ENCODE measurements around the gene GAD1.

Gene GAD1

GRCh38 chr2:170816504-170817092 lies at the start of gene GAD1:
Gene GAD1, plus strand, starts transcription at chr2:170816887. Its CDS starts 1,705 bp downstream, at chr2:170818592.
- DNase-seq: peak; percentile 85

GRCh38 chr2:170770008-170770605 lies 46.6 kb upstream of the GAD1 start, which contains the start of gene ERICH2:
Gene ERICH2, plus strand, starts transcription at chr2:170770378. Its CDS starts 304 bp downstream, at chr2:170770682.
- DNase-seq: peak; percentile 47

DNA sequence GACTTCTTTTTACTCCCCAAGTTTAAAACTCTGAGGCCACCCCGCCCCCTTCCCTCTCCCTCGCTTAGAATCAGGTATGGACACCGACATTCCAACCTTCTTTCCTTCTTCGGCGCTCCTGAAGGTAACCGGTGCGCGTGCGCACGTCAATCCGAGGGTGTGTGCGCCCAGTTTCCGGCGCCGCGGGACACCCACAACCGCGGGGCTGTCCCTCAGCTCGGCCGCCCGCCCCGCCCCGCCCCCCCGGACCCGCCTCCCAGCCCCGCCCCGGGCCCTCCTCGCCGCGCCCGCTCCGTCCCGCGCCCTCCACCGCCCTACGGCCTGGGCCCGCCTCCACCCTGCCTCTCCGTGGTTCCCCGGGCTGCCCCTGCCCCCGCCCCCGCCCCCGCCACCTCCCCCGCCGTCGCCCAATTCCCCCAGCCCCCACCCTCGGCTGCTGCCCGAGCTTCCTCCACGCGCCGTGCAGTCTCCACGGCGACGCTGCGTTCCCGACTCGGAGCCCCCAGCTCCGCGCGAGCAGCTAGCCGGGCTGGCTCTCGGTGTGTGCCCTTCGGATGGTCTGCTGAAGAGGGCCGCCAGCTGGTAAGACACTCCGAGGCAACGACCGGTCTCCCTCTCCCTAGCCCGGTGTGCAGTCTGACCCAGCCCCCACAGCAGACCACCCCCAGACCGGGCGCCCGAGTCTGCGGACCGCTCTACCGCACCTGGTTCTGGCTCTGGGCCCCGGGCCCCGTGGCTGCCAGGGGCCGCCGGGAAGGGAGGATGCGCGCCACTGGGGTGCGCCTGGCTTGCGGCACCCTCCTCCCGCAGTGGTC lies 45.9 kb upstream of the GAD1 start:
- peak; percentile 83 for DNase-seq

DNA sequence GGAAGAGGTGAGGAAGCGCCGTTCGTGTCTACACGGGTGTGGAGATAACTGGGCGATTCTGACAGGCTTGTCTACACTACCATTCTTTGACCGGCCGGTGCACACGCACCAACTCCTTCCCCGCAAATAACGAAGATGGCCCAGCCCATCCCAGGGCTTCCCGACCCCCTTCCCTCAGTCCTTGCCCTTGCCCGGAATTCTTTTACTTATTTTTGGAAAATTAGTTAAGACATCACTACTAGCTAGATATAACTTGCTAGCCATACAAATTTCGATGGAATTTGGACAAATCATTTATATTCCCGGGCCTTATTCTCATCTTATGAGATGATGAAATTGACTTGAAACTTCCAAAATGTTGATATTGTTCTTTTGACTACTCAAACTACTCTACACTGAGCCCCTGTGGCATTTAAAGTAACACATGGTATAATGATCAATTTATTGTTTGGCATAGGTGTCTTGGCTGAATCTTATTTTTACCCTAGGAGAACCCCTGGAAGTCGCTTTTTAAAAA lies 45.2 kb upstream of the GAD1 start:
- no peak for DNase-seq

GRCh38 chr2:170772295-170772694 lies 44.4 kb upstream of the GAD1 start:
- no peak for DNase-seq

GRCh38 chr2:170774074-170774473 lies 42.6 kb upstream of the GAD1 start:
- DNase-seq: no peak

- no peak for DNase-seq
These were observed 37.8 kb upstream of the GAD1 start for GRCh38 chr2:170778900-170779299.

DNA sequence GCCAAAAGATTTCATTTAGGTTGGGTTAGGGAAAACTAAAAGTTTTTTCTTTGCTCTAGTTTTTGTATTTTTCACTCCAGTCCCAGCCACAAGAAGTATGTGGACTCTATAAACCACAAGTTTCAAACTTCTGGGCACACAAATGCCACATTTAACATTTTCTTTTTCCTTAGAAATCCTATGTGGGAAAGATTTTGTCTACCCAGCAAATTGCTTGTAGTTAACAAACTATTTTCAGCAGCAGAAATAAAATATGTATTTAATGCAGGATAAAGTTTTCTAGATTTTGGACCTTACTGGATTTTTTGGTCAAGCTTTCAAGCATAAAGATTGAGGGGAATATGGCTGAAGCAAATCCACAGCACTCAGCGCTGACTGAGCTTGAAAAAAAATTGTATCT lies 37.4 kb upstream of the GAD1 start:
- DNase-seq: no peak

GRCh38 chr2:170782673-170783072 lies 34.0 kb upstream of the GAD1 start:
- DNase-seq: no peak

- no peak for DNase-seq
These were observed 33.1 kb upstream of the GAD1 start for GRCh38 chr2:170783549-170783948.

GRCh38 chr2:170798996-170799395 lies 17.7 kb upstream of the GAD1 start:
- no peak for DNase-seq

DNA sequence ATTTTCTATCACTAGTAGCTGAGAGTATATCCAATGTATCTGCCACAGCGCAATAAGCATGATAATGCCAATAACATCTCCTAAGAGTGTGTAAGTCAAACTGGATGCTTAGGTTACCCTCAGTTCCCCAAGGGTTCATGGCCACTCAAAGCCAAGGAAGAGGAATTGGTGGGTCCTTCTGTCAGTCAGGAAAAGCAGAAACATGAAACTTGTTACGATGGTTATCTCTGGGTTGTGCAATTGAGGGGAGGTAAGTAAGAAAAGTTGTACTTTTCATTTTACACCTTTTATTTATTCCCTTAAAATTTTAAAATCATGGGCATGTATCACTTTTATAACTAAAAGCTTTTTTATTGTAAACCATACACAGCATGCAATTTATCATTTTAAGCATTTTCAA lies 10.1 kb upstream of the GAD1 start:
- DNase-seq: no peak

DNA sequence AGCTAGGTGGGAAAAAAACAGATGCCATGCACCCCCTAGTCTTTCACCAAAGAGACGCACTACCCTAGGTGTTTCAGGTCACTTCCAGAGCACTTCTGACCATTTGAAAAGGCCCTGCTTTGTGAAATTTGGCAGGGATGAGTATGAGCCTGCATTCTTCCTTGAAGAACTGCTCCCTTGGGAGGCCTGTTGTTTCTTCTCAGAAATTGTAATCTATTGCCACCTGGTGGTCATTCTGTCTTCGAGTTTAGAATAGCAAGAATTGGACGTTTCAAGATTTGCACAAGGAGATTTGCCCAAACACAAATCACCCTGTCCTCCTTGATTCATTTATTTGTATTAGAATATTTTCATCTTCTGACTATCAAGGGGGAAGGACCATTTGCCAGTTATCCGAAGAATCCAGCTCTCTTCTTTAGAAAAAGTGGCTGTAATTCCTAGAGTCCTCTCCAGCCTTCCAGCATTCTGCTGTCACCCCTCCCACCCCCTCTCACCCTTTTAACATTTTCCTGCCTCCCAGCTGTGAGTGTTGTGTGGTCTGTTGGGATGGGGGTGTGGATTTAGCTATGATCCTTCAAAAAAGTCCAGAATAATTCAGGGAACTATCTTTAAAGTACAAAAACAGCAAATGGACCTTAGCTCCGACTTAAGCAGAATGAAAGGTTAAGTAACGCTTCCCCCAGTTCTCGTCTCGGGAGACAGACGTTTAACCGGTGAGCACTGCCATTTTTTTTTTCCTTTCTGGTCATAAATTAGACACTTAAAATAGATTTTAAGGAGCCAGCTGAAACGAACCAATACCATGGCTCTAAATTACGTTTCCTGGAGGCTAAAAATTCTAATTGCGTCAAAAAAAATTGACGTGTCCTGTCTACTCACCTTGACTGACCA lies 3.7 kb upstream of the GAD1 start:
- DNase-seq: peak; percentile 70

DNA sequence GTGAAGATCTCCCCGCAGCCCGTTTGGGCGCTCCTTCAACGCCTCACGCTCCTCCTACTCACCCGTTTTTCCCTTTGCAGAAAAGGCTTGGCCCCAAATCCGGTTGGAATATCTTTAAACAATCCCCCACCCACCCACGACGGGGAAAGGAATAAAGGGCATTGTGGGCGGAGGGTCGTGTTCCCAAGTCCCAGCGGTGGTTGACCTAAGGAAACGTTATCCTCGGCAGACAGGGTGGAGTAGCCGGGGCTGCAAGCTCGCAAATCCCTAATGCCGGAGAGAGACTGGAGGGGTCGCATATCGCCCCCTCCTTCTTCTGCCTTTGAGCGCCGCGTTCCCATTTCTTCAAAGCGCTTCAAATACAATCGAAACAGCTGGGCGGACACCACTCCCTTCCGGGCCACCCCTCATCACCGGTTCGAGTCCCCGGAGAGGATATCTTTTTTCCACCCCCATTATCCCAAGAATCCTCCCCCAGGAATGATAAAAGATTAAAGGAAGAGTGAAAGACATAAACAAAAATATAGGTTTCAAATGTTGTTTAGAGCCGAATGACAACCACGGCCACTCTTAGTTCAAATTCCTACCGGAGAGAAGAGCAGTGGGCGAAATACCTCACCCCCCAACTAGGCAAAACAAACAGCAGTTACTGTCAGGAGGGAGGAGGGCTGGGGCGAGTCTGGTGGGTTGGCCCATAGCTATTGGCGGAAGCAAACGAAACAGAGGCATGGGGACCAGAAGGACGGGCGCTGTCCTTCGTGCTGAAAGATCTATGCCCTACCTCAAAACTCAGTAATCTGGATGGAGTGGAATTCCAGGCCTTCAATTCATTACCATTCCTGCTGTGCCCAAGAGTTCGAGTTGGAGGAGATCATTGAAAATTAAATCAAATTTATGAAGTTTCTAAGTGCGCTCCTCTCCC lies 2.8 kb upstream of the GAD1 start:
- no peak for DNase-seq

DNA sequence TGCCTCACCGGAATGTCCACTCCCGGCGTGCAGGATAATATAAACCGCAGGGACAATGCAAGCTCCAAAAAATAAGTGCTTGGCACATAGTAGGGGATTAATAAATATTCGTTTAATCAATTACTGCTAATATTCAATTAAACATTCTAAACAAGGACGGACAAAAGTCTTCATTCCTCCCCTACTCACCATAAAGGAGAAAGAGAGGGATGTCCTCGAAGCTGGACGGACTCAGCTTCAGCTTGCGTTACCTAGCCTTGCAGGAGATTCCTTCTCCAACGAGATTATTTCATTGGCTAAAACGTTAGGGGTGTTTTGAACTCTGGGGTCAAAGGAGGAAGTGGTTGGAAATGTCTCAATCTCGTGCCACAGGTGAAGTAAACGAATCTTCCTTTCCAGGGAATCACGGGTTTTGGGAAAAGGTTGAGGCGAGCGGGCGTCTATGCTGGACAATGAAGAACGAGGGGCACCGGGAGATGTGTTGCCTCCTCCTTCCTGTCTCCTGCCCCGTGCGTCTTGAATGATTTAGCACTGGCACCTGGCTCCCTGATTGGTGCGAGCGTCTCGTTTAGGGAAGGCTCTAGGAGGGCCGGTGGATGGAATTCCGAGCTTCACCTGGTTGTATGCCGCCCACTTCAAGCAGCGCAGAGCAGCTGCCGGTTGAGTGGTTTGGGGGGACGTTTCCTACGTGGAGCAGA lies 2.0 kb upstream of the GAD1 start:
- no peak for DNase-seq

- no peak for DNase-seq
These were observed 1.4 kb upstream of the GAD1 start for GRCh38 chr2:170815311-170815710.

DNA sequence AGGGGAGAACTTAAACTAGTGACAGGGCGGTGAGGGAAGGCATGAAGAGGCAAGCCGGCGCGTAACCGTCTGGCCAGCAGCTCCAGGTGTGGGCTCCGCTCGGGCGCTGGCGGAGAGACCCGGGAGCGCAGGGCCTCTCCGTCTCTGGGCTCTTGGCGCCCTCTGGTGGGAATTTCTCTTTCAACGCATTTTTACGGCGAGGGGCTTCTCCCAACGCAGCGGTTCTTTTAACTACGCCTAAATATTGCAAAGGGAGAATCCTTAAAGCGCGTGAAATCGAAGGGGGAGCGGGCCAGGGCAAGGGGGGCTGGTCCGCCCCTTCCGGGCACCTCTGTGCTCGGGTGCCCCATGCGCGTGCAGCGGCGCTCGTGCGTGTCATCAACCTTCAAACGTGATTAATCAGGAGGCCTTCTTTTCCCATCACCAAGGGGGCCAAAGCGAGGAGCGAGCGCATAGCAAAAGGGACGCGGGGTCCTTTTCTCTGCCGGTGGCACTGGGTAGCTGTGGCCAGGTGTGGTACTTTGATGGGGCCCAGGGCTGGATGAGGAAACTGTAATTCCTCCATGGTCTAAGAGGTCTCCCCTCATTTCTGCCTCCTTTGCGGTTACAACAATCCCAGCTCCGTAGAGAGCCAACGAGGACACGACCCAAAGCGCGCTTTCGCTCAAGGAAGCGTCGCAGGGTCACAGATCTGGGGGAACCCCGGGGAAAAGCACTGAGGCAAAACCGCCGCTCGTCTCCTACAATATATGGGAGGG lies 762 bp upstream of the GAD1 start:
- DNase-seq: peak; percentile 82

DNA sequence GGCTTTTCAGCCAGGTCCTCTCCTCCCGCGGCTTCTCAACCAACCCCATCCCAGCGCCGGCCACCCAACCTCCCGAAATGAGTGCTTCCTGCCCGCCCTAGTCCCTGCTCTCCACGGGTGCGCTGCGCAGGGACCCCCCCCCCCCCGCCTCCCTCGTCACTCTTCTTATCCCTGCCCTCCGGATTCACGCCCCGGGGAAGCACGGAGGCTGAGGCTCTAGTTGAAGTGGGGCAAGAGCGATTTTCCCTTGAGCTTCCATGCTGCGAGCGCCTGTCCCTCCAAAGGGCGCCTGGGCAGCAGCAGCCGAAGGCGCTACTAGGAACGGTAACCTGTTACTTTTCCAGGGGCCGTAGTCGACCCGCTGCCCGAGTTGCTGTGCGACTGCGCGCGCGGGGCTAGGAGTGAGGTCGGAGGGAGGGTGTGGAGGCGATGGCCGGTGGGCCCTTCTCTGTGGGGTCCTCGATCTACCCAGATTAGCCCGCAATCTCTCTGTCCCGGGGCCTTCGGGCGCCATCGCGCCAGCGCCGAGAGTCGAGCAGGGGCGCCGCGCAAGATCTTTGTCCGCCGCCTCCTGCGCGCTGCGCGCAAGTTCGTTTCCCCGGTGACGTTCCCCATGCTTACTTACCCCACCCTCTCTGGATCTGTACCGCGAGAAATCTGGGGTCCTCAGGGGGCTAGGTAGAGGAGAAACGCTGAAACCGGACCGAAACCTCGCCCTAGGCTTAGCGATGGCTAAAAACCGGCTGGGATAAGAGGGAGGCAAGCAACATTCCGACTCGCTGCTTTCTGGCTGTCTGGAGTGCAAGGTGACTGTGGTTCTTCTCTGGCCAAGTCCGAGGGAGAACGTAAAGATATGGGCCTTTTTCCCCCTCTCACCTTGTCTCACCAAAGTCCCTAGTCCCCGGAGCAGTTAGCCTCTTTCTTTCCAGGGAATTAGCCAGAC lies 677 bp downstream of the GAD1 start:
- DNase-seq: peak; percentile 48

All from activated CD4-positive, alpha-beta T cell treated with anti-CD3 and anti-CD28 coated beads, Interleukin-2, Interleukin-6, amounts not matched to agents 100 ng/mL and 50 ng/mL, durations not matched to agents 16 hours and 8 hours (primary cell).